Neural cell (in vitro differentiated cells): Measurements from ENCODE around the gene RAB44. TPM values are rescaled to one million over a fixed set of nuclear protein-coding genes. Genes with fewer than 3 reads are reported as not detected.
"Not testable (repeated sequence)": the region's sequence is repeated elsewhere in the genome, so short reads cannot be mapped to it uniquely, and the experiment has no call there.

Source experiments
- H2AFZ ChIP-seq: fragments of 200-600, 300-800 bp; sonication (generic), shearing (Covaris generic); 2 replicates; pipeline ENCODE4 v1.6.0; 2014; ENCODE audit warnings: low read depth, mild to moderate bottlenecking, antibody characterized with exemption, low read length, moderate library complexity
- H3F3A ChIP-seq: fragments of 200-600 bp; shearing (Covaris generic); 2 replicates; pipeline ENCODE4 v1.6.1; 2016; ENCODE audit warnings: mild to moderate bottlenecking, moderate library complexity, mixed read lengths, antibody characterized with exemption, low read length; ENCODE audit not compliant: insufficient read depth, poor library complexity, severe bottlenecking
- H3K27ac ChIP-seq: fragments of 200-600, 300-800 bp; sonication (generic), shearing (Covaris generic); 2 replicates; pipeline ENCODE4 v1.5.1; 2014; ENCODE audit warnings: mild to moderate bottlenecking, low read length, moderate library complexity
- H3K27me3 ChIP-seq: fragments of 300-800, 200-600 bp; sonication (generic), shearing (Covaris generic); 2 replicates; pipeline ENCODE4 v1.6.0; 2014; ENCODE audit warnings: mild to moderate bottlenecking, low read depth, low read length, moderate library complexity; ENCODE audit not compliant: insufficient read depth
- H3K36me3 ChIP-seq: fragments of 300-800, 200-600 bp; sonication (generic), shearing (Covaris generic); 2 replicates; pipeline ENCODE4 v1.5.1; 2014; ENCODE audit warnings: mild to moderate bottlenecking, antibody characterized with exemption, low read length, moderate library complexity; ENCODE audit not compliant: insufficient read depth
- H3K4me2 ChIP-seq: fragments of 300-800, 200-600 bp; sonication (generic), shearing (Covaris generic); 2 replicates; pipeline ENCODE4 v1.6.0; 2014; ENCODE audit warnings: mild to moderate bottlenecking, low read length
- H3K4me3 ChIP-seq: fragments of 300-800, 200-600 bp; sonication (generic), shearing (Covaris generic); 2 replicates; pipeline ENCODE4 v1.5.1; 2014; ENCODE audit warnings: mild to moderate bottlenecking, low read length, moderate library complexity
- H3K79me2 ChIP-seq: fragments of 200-600 bp; shearing (Covaris generic); replicated peaks from 2 replicates; pipeline ENCODE4 v1.6.0; 2014; ENCODE audit warnings: mild to moderate bottlenecking, low read length, moderate library complexity; ENCODE audit not compliant: insufficient read depth
- H3K9ac ChIP-seq: fragments of 300-800, 200-600 bp; sonication (generic), shearing (Covaris generic); 2 replicates; pipeline ENCODE4 v1.6.1; 2016; ENCODE audit warnings: mild to moderate bottlenecking, low read length, mixed read lengths
- H3K9me2 ChIP-seq: fragments of 200-600 bp; shearing (Covaris generic); 2 replicates; pipeline ENCODE4 v1.6.1; 2016; ENCODE audit warnings: mild to moderate bottlenecking, low read length, mixed read lengths; ENCODE audit not compliant: insufficient read depth
- H3K9me3 ChIP-seq: fragments of 200-600, 300-800 bp; sonication (generic), shearing (Covaris generic); 2 replicates; pipeline ENCODE4 v1.6.1; 2016; ENCODE audit warnings: mild to moderate bottlenecking, mixed run types, low read length, moderate library complexity, mixed read lengths
- H4K20me1 ChIP-seq: fragments of 200-600 bp; shearing (Covaris generic); 2 replicates; pipeline ENCODE4 v1.6.1; 2016; ENCODE audit warnings: mild to moderate bottlenecking, mixed run types; ENCODE audit not compliant: insufficient read depth
- CTCF ChIP-seq: fragments of 450-650 bp; IDR thresholded peaks from 2 replicates; pipeline ENCODE4 v1.5.1; 2014; ENCODE audit warnings: antibody characterized with exemption, mild to moderate bottlenecking, moderate library complexity; ENCODE audit not compliant: poor library complexity, severe bottlenecking
- EP300 ChIP-seq: fragments of 450-650 bp; conservative IDR thresholded peaks from 2 replicates; pipeline ENCODE4 v1.6.1; 2014; ENCODE audit warnings: antibody characterized with exemption, mild to moderate bottlenecking, moderate library complexity; ENCODE audit not compliant: poor library complexity, severe bottlenecking
- EZH2 ChIP-seq: fragments of 200-600, 300-800 bp; shearing (Covaris generic), sonication (generic); IDR thresholded peaks from 2 replicates; pipeline ENCODE4 v1.6.1; 2014; ENCODE audit warnings: antibody characterized with exemption, low read length, borderline replicate concordance, mild to moderate bottlenecking; ENCODE audit not compliant: insufficient read depth, poor library complexity, severe bottlenecking
- MXI1 ChIP-seq: fragments of 450-650 bp; conservative IDR thresholded peaks from 2 replicates; pipeline ENCODE4 v1.6.1; 2014; ENCODE audit warnings: antibody characterized with exemption, mild to moderate bottlenecking; ENCODE audit not compliant: poor library complexity, severe bottlenecking
- POLR2AphosphoS5 ChIP-seq: IDR thresholded peaks from 2 replicates; pipeline ENCODE4 v1.6.1; 2012
- RAD21 ChIP-seq: fragments of 450-650 bp; conservative IDR thresholded peaks from 2 replicates; pipeline ENCODE4 v1.6.1; 2014; ENCODE audit warnings: antibody characterized with exemption, mild to moderate bottlenecking, moderate library complexity
- REST ChIP-seq: IDR thresholded peaks from 2 replicates; pipeline ENCODE4 v1.6.1; 2012; ENCODE audit warnings: borderline replicate concordance
- SMC3 ChIP-seq: fragments of 450-650 bp; conservative IDR thresholded peaks from 2 replicates; pipeline ENCODE4 v1.6.1; 2014; ENCODE audit warnings: antibody characterized with exemption, mild to moderate bottlenecking, moderate library complexity; ENCODE audit not compliant: poor library complexity
- TAF1 ChIP-seq: IDR thresholded peaks from 2 replicates; pipeline ENCODE4 v1.6.1; 2012; ENCODE audit warnings: low read depth
- polyA plus RNA-seq: library from polyadenylated mRNA; depleted of rRNA; stranded (reverse); fragments of >200 nt; gene quantifications from 2 replicates; pipeline ENCODE4 v1.2.3, GENCODE V29; 2014

The RAB44 gene
- polyA plus RNA-seq, 1 donor from 2014 or later: not detected

- TF ChIP-seq REST (no peak), RAD21 (no peak), POLR2AphosphoS5 (no peak), EZH2 (no peak), EP300 (no peak), MXI1 (no peak), SMC3 (no peak), CTCF (no peak), TAF1 (no peak)
- Histone ChIP-seq H3K4me3 (no peak overlapping the region), H3K27me3 (no peaks in the 10 kb centered on the region), H3K27ac (no peak overlapping the region), H4K20me1 (no peaks in the 10 kb centered on the region), H3K36me3 (no peaks in the 10 kb centered on the region), H2AFZ (no peak overlapping the region), H3K9me3 (no peaks in the 10 kb centered on the region), H3F3A (no peaks in the 10 kb centered on the region), H3K9me2 (no peaks in the 10 kb centered on the region), H3K4me2 (no peak overlapping the region), H3K79me2 (no peaks in the 10 kb centered on the region), H3K9ac (no peak overlapping the region)
Observed at GRCh38 chr6:36651659-36652379, 45.8 kb upstream of the RAB44 start.

DNA sequence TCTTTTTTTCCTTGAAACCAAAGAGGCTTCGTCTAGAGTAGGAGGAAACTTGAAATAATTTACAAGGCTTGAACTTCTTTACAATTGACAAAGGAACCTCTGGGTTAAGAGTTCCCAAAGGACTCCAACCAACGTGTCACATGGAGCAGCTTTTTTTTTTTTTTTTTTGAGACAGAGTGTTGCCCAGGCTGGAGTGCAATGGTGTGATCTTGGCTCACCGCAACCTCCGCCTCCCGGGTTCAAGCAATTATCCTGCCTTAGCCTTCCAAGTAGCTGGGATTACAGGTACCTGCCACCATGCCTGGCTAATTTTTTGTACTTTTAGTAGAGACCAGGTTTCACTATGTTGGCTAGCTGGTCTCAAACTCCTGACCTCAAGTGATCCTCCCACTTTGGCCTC, 43.2 kb upstream of the RAB44 start:
- H3K79me2 ChIP-seq, H3K4me3 ChIP-seq, H3K27me3 ChIP-seq, H4K20me1 ChIP-seq, H2AFZ ChIP-seq, H3K9ac ChIP-seq, H3K4me2 ChIP-seq, H3K9me3 ChIP-seq, H3F3A ChIP-seq, H3K9me2 ChIP-seq, H3K27ac ChIP-seq, H3K36me3 ChIP-seq: not testable (repeated sequence)
